GM12873 (cell line): ENCODE data around the gene CCDC138.

ENCODE experiments used
- TF ChIP-seq, protein P1 (sequence below): IDR thresholded peaks from 2 replicates; pipeline ENCODE4 v1.5.1; 2012; ENCODE audit warnings: low read depth, mild to moderate bottlenecking, moderate library complexity, low read length, control low read depth; ENCODE audit not compliant: insufficient read depth; ENCODE audit errors: missing control alignments

Gene CCDC138

GRCh38 chr2:108916796-108917421 lies 130.3 kb downstream of the CCDC138 start:
- TF ChIP-seq, protein P1, sequence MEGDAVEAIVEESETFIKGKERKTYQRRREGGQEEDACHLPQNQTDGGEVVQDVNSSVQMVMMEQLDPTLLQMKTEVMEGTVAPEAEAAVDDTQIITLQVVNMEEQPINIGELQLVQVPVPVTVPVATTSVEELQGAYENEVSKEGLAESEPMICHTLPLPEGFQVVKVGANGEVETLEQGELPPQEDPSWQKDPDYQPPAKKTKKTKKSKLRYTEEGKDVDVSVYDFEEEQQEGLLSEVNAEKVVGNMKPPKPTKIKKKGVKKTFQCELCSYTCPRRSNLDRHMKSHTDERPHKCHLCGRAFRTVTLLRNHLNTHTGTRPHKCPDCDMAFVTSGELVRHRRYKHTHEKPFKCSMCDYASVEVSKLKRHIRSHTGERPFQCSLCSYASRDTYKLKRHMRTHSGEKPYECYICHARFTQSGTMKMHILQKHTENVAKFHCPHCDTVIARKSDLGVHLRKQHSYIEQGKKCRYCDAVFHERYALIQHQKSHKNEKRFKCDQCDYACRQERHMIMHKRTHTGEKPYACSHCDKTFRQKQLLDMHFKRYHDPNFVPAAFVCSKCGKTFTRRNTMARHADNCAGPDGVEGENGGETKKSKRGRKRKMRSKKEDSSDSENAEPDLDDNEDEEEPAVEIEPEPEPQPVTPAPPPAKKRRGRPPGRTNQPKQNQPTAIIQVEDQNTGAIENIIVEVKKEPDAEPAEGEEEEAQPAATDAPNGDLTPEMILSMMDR, result no peak

GRCh38 chr2:108917526-108917925 lies 131.0 kb downstream of the CCDC138 start:
- TF ChIP-seq, protein P1, result no peak

DNA sequence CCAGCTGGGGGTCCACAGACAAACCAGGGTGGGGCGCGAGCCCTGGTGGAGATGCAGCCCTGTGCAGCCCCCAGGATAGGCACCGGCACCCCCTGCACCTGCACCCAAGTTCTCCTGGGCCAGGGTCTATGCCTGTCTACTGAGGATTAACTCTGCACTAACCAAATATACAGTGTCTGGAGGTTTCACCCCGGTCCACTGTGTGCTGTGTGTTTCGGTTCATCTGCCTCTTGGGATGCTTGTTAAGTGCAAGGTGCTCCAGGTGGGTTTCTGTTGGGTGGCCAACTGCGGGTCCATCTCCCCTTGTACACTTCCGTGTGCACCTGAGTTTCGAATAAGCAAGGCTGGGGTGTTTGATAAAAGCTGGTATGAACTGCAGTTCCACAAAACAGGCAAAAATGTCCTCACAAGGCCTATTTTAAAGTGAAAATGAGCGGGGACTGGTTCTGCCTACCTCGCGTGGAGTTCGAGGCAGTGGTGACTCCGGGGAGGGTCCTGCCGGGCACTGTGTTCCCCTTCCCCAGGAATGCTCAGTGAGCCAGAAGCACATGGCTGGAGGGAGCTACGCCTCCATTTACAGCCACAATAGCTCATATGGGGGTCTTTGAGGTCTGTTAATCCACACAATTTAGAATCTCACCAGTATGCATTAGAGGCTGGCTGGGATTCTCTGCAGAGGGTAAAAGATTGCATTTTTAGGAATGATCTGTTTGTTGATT lies 131.7 kb downstream of the CCDC138 start:
- TF ChIP-seq, protein P1, result no peak

DNA sequence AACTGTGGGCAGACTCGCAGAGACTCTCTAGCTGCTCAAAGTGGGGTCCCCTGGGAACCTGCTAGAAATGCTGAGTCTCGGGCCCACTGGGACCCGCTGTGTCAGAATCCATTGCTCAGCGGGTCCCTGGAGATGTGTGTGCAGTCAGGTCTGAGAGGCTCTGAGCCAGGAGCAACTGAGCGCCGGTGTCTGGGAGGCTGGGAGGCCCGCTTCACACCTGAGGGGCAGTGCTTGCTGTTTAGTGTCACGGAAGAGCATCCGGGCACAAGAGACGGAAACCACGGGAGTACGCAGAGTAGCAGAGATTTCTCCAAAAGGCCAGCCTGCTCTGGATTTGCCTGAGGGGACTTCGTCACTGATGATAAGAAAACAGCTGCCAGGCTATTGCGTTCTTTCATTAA lies 132.4 kb downstream of the CCDC138 start:
- TF ChIP-seq, protein P1, result no peak

DNA sequence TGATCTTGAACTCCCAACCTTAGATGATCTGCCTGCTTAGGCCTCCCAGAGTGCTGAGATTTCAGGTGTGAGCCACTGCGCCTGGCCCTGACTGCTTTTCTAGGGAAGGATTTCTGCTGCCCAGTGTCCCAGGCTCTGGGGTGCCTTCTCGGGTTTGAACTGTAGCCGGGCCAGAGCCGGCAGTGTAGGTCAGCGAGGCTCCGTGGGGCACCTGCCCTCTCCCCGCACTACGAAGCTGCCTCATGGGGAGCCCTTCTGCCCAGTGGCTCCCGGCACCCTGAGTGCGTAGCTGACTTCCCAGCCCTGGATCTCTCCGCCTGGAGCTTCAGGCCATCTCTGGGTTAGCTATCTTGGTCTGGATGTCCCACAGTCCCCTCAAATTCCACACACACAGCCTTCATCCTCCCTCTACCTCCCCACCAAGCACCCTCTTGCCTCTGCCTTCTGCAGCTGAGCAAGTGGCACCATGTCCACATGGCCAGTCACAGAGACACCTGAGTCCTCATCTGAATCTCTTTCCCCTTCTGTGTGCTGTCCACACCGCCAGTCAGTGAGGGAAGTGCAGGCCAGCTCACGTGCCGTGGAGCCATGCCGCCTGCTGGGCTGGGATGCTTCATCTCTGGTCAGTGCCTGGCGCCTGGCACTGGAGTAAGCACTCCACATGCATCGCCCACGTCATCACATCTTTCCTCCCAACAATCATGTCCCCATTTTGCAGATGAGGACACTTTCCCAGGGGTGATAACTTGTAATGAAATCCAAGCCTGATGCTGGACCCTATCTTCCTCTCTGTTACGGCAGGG lies 133.2 kb downstream of the CCDC138 start:
- TF ChIP-seq, protein P1, result no peak

DNA sequence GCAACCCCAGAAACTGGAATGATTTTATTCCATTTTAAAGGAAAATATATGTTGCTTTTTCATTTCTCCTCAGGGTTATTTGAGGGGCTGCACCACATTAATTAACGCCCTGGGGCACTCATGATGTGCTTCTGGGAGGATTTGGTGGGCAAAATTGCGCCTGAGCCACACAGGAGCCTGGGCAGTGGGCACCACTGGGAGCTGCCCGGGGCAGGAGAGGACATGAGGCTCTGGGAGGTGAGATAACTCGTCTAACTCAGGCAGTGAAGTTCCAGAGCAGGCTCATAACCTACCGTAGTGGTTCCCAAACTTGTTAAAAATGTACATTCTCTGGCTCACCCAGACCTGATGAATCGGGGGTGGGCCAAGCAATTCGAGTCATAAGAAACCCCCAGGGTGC lies 134.1 kb downstream of the CCDC138 start:
- TF ChIP-seq, protein P1, result no peak
